Skeletal muscle satellite cell (primary cell): ENCODE results near the gene ENPP3. TPM values are rescaled to one million over a fixed set of nuclear protein-coding genes. Genes with fewer than 3 reads are reported as not detected.

Experiments used
- H3K27me3 ChIP-seq: 2 replicates; pipeline ENCODE4 v1.7.0; 2013; ENCODE audit warnings: low read length; ENCODE audit not compliant: control insufficient read depth, insufficient read depth
- H3K36me3 ChIP-seq: 2 replicates; pipeline ENCODE4 v1.7.0; 2013; ENCODE audit warnings: mild to moderate bottlenecking, control low read depth, low read length; ENCODE audit not compliant: insufficient read depth
- H3K4me1 ChIP-seq: 2 replicates; pipeline ENCODE4 v1.7.0; 2013; ENCODE audit warnings: low read length; ENCODE audit not compliant: control insufficient read depth, insufficient read depth
- H3K4me2 ChIP-seq: 2 replicates; pipeline ENCODE4 v1.7.0; 2013; ENCODE audit warnings: mild to moderate bottlenecking, low read length
- H3K4me3 ChIP-seq: 2 replicates; pipeline ENCODE4 v1.7.0; 2013; ENCODE audit warnings: low read length
- H3K9ac ChIP-seq: 2 replicates; pipeline ENCODE4 v1.7.0; 2013; ENCODE audit warnings: mild to moderate bottlenecking, low read depth, low read length, moderate library complexity
- H3K9me3 ChIP-seq: replicated peaks from 2 replicates; pipeline ENCODE4 v1.7.0; 2013; ENCODE audit warnings: mild to moderate bottlenecking, control low read depth, low read length
- small RNA-seq: library from RNA; depleted of rRNA; stranded (forward); fragments of <200 nt; gene quantifications from one replicate; pipeline ENCODE3, GENCODE V24; 2012

ENPP3 gene

DNA sequence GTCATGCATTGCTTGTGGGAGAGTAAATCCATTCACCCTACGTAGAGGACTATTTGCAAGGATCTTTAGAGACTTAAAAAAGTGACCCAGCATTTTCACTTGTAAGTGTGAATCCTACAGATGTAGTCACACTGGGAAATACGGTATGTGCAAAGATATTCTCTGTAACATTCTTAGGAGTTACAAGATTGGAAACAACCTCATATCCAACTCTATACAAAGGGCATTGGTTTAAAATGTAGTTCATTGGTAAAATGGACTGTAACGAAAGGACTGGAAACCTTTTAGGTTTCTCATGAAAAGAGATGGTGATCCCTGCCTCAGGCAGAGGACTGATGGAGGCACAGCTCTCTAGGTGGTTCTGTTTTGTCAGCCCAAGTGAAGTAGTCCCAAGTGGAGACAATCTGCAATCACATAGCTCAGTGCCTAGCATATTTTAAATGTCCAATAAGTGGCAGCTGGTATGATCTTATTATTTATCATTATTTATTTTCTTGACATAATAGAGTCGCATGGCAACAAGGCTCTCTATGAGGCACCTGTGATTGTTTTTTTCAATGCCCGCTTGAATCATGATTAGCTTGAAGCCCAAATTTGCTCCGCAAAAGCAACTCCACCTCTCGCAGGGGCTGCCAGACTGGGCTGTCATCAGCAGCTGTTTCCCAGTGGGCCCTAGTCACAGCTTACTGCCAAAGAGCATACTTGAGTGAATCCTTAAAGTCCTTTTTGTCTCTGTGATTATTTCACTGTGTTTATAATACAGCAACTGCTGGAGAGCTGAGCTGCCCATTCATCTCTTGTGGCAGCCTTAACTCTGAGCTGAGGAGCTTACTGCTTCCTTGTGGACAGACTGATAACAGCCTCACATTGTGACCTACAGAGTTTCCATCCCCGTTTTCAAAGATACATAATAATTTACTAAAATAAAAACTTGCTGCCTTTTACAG is 150.9 kb downstream of the ENPP3 start:
- Histone ChIP-seq H3K9ac (peak overlapping the region; percentile 50), H3K27me3 (no peaks in the 10 kb centered on the region), H3K9me3 (no peaks in the 10 kb centered on the region), H3K4me1 (peaks cover 32% of the 10 kb centered on the region), H3K4me3 (no peak overlapping the region), H3K4me2 (peak overlapping the region; percentile 6), H3K36me3 (no peaks in the 10 kb centered on the region)

DNA sequence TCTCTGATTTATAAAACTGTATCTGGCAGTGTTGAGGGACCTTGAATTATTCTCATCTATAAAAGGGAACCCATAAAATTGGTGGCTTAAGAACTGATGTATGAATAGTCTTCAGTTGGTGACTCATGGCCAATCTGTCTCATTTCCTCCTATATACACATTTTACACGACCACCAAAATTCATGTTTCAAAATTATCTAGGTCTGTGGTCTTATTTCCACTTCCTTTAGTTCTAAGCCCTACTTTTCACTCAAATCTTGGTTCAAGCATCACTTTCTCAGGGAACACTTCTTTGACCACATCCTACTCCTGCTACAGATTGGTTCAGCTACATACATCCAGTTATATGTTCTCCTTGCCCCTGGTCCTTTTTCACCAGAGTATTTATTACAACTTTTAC is 152.1 kb downstream of the ENPP3 start:
- H3K4me1 ChIP-seq, result peaks cover 32% of the 10 kb centered on the region
- H3K36me3 ChIP-seq, result no peaks in the 10 kb centered on the region
- H3K4me3 ChIP-seq, result no peak overlapping the region
- H3K4me2 ChIP-seq, result peak overlapping the region; percentile 30
- H3K27me3 ChIP-seq, result no peaks in the 10 kb centered on the region
- H3K9me3 ChIP-seq, result no peaks in the 10 kb centered on the region
- H3K9ac ChIP-seq, result peak overlapping the region; percentile 50

DNA sequence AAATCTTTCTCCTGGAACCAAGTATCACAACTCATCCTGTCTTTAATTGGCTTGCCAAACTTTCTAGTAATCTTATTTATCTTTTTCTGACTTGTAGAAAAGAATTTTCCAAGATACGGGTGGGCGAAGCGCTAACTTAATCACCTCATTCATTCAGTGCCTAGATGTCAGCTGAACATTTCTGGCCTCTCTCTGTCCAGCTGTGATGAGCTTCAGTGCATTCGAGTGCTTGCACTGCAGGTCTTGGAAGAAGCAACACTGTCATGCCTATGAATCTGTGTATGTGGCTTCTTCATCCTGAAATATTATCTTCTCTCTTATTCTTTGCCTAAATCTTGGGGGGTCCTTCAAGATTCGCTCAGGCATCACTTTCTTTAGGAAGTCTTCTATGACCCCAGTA is 154.4 kb downstream of the ENPP3 start:
- Histone ChIP-seq H3K9ac (no peak overlapping the region), H3K36me3 (no peaks in the 10 kb centered on the region), H3K4me1 (peaks cover 32% of the 10 kb centered on the region), H3K4me2 (no peak overlapping the region), H3K27me3 (no peaks in the 10 kb centered on the region), H3K9me3 (no peaks in the 10 kb centered on the region), H3K4me3 (no peak overlapping the region)

DNA sequence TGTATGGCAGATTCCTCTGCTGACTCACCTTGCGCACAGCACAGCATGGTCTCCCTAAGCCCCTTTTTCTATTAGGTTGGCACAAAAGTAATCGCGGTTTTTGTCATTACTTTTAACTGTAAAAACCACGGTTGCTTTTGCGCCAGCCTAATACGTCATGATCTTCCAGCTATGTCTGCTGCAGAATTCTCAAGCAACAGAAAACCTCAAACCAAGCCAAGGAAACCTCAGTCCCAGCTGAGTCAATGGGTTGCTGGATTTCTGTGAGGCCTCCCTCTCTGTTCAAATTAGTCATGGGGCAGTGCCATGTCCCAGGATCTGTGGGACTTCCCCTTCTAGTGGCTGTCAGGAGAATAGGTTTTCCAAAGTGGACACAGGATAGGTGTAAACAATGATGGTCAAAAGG is 155.0 kb downstream of the ENPP3 start:
- Histone ChIP-seq H3K9ac (no peak overlapping the region), H3K4me3 (no peak overlapping the region), H3K4me2 (no peak overlapping the region), H3K36me3 (no peaks in the 10 kb centered on the region), H3K4me1 (peaks cover 26% of the 10 kb centered on the region), H3K9me3 (no peaks in the 10 kb centered on the region), H3K27me3 (no peaks in the 10 kb centered on the region)

- no peaks in the 10 kb centered on the region for H3K4me1 ChIP-seq
- H3K9me3 ChIP-seq, result no peaks in the 10 kb centered on the region
- no peak overlapping the region for H3K9ac ChIP-seq
- H3K27me3 ChIP-seq, result no peaks in the 10 kb centered on the region
- H3K36me3 ChIP-seq, result no peaks in the 10 kb centered on the region
- H3K4me2 ChIP-seq, result no peak overlapping the region
- no peak overlapping the region for H3K4me3 ChIP-seq
Observed at GRCh38 chr6:131795366-131795765, 158.3 kb downstream of the ENPP3 start.

Small RNA genes lying within 50 kb of the gene (small RNA-seq; reads per million reads assigned to genes)
- not detected for gene MIR548H5
- not detected for gene RNU4-18P
